ENCODE data around the gene TRIM39. TPM values are rescaled to one million over a fixed set of nuclear protein-coding genes. Genes with fewer than 3 reads are reported as not detected.
A peak's percentile ranks its signal among the peaks of the same experiment; 100 is the strongest.

The TRIM39 gene
- total RNA-seq, 4 donors from 2014 or later = 7.6 to 19.1 (median 10.8) TPM

- intact Hi-C loops (cut with DNase I; ENCODE audit: low total_unique reads) (no loop called here), in situ Hi-C loops (cut with MboI; ENCODE audit: low pct_ligation_motif_present in 1 of 4, low pct_unique_long_range_greater_than_20kb in 1 of 4, low sequenced_read_pairs in 3 of 4) (no loop called here)
- Histone ChIP-seq H3K4me1 (peaks cover 4 to 13% (median 8%) of the 10 kb centered on the region in 4 donors), H3K4me3 (peak overlapping the region in 3 of 4 donors; percentile 69 to 88 (median 72)), H3K9me3 (no peaks in the 10 kb centered on the region), H3K36me3 (peaks cover 0 to 7% (median 2%) of the 10 kb centered on the region in 4 donors), H3K27ac (peak overlapping the region; percentile 85 to 96 (median 92)), H3K27me3 (no peaks in the 10 kb centered on the region)
- WGBS, 2 donors (ENCODE audit: low coverage in 1 of 2) = 50 to 65% methylated on average over 1 to 4 of the region's 4 CpGs
- TF ChIP-seq POLR2AphosphoS5 (IDR thresholded peaks at IDR 0.05) (no peak), POLR2A (IDR thresholded peaks at IDR 0.05) (no peak), CTCF (IDR thresholded peaks at IDR 0.05) (no peak), EP300 (IDR thresholded peaks at IDR 0.05; ENCODE audit: low read depth) (no peak)
- no peak for DNase-seq
Measured at GRCh38 chr6:30344191-30344867, 17.6 kb downstream of the TRIM39 start.

GRCh38 chr6:30344868-30345671, 18.3 kb downstream of the TRIM39 start, which contains the start of gene RPP21:
RPP21 (plus strand) TSS chr6:30345156; CDS start chr6:30345172, 16 bp downstream.
- Histone ChIP-seq H3K27me3 (no peaks in the 10 kb centered on the region), H3K36me3 (peaks cover 0 to 7% (median 2%) of the 10 kb centered on the region in 4 donors), H3K4me1 (peaks cover 4 to 13% (median 8%) of the 10 kb centered on the region in 4 donors), H3K4me3 (peak within 1 kb of the TSS; percentile 69 to 88 (median 76)), H3K27ac (peak within 1 kb of the TSS; percentile 85 to 96 (median 92)), H3K9me3 (no peaks in the 10 kb centered on the region)
- intact Hi-C loops (cut with DNase I; ENCODE audit: low total_unique reads) (no loop called here), in situ Hi-C loops (cut with MboI; ENCODE audit: low pct_ligation_motif_present in 1 of 4, low pct_unique_long_range_greater_than_20kb in 1 of 4, low sequenced_read_pairs in 3 of 4) (no loop called here)
- peak; percentile 88 for TF ChIP-seq POLR2A (IDR thresholded peaks at IDR 0.05)
- TF ChIP-seq POLR2AphosphoS5 (IDR thresholded peaks at IDR 0.05) = peak; percentile 75 to 89 (median 87)
- peak in 1 of 5 experiments; percentile 8 for TF ChIP-seq CTCF (IDR thresholded peaks at IDR 0.05)
- TF ChIP-seq EP300 (IDR thresholded peaks at IDR 0.05; ENCODE audit: low read depth) = no peak
- peak; percentile 91 for DNase-seq
- 2% methylated on average over 46 of the region's 64 CpGs; no CpG with 5 or more reads in 1 of the 2 donors for WGBS, 2 donors (ENCODE audit: low coverage in 1 of 2)

- no peaks in the 10 kb centered on the region for H3K27me3 ChIP-seq
- TF ChIP-seq CTCF (IDR thresholded peaks at IDR 0.05) = no peak
- no peak for TF ChIP-seq POLR2AphosphoS5 (IDR thresholded peaks at IDR 0.05)
- no peak for TF ChIP-seq POLR2A (IDR thresholded peaks at IDR 0.05)
- no peak for TF ChIP-seq EP300 (IDR thresholded peaks at IDR 0.05; ENCODE audit: low read depth)
- H3K4me1 ChIP-seq = peaks cover 4 to 13% (median 8%) of the 10 kb centered on the region in 4 donors
- peak overlapping the region in 3 of 4 donors; percentile 91 to 96 (median 94) for H3K27ac ChIP-seq
- H3K36me3 ChIP-seq = peaks cover 0 to 7% (median 0%) of the 10 kb centered on the region in 4 donors
- 33 to 38% methylated on average over 4 of the region's 4 CpGs for WGBS, 2 donors (ENCODE audit: low coverage in 1 of 2)
- intact Hi-C loops (cut with DNase I; ENCODE audit: low total_unique reads) = no loop called here
- H3K4me3 ChIP-seq = peak overlapping the region in 3 of 4 donors; percentile 69 to 88 (median 72)
- in situ Hi-C loops (cut with MboI; ENCODE audit: low pct_ligation_motif_present in 1 of 4, low pct_unique_long_range_greater_than_20kb in 1 of 4, low sequenced_read_pairs in 3 of 4) = no loop called here
- no peaks in the 10 kb centered on the region for H3K9me3 ChIP-seq
- DNase-seq = no peak
Measured at GRCh38 chr6:30345852-30346251, 19.1 kb downstream of the TRIM39 start.

- no peaks in the 10 kb centered on the region for H3K9me3 ChIP-seq
- no peak for DNase-seq
- peaks cover 4 to 13% (median 8%) of the 10 kb centered on the region in 4 donors for H3K4me1 ChIP-seq
- no peak for TF ChIP-seq CTCF (IDR thresholded peaks at IDR 0.05)
- no peak for TF ChIP-seq POLR2A (IDR thresholded peaks at IDR 0.05)
- no peak for TF ChIP-seq EP300 (IDR thresholded peaks at IDR 0.05; ENCODE audit: low read depth)
- no peak for TF ChIP-seq POLR2AphosphoS5 (IDR thresholded peaks at IDR 0.05)
- no peak overlapping the region for H3K4me3 ChIP-seq
- H3K27me3 ChIP-seq = peaks cover 12% of the 10 kb centered on the region
- 55 to 81% methylated on average over 2 to 3 of the region's 3 CpGs for WGBS, 2 donors (ENCODE audit: low coverage in 1 of 2)
- in situ Hi-C loops (cut with MboI; ENCODE audit: low pct_ligation_motif_present in 1 of 4, low pct_unique_long_range_greater_than_20kb in 1 of 4, low sequenced_read_pairs in 3 of 4) (no loop called here), intact Hi-C loops (cut with DNase I; ENCODE audit: low total_unique reads) (no loop called here)
- H3K36me3 ChIP-seq = peaks cover 0 to 7% (median 0%) of the 10 kb centered on the region in 4 donors
- H3K27ac ChIP-seq = no peak overlapping the region
Measured at GRCh38 chr6:30348957-30349356, 22.2 kb downstream of the TRIM39 start.

Data from transverse colon (tissue), 4 donors.